A549 (cell line): ENCODE results near the gene METTL2B. TPM values are rescaled to one million over a fixed set of nuclear protein-coding genes. Genes with fewer than 3 reads are reported as not detected.

ENCODE experiments used
- ATAC-seq, 2 experiments: fragments of 200-7000 bp in 1 of 2; fragments of >200 bp in 1 of 2; cut with Nextera tagmentation in 1 of 2; cut with Tn5 transposase in 1 of 2; 3 replicates each; pipeline versions ENCODE4 v1.8.0 to v1.9.1; 2018 to 2020; ENCODE audit warnings: mild to moderate bottlenecking in 1 of 2, moderate library complexity in 1 of 2
- CTCF ChIA-PET: fragments of 300-600 bp; sonication (Branson Sonifier 250); formaldehyde crosslinking; extraction: SDS; loops from one replicate; lab custom pipeline; 2021; ENCODE audit warnings: antibody characterized with exemption, inconsistent platforms; lab: Yijun Ruan, JAX
- POLR2A ChIA-PET: fragments of 350-600 bp; formaldehyde crosslinking; extraction: SDS; loops from one replicate; lab custom pipeline; 2021; ENCODE audit warnings: antibody characterized with exemption, inconsistent platforms; lab: Yijun Ruan, JAX
- DNase-seq, 2 experiments: peaks; one replicate each; pipeline versions ENCODE4 v3.0.0 to v3.0.0-alpha.2; 2011 to 2016; ENCODE audit warnings: low read depth in 1 of 2, low spot score in 1 of 2
- FAIRE-seq: peaks from 2 replicates; lab custom pipeline; 2011; peaks lifted over from hg19 to GRCh38; lab: Jason Lieb, UNC
- H3K27ac ChIP-seq, 2 experiments: fragments of >200 bp; sonication (Bioruptor Twin); formaldehyde crosslinking; 3 replicates each; pipeline ENCODE4 v1.5.1; 2016 to 2017
- H3K4me1 ChIP-seq: fragments of >200 bp; sonication (Bioruptor Twin); formaldehyde crosslinking; 3 replicates; pipeline ENCODE4 v1.6.1; 2016
- H3K4me2 ChIP-seq: fragments of >200 bp; sonication (Bioruptor Twin); formaldehyde crosslinking; 3 replicates; pipeline ENCODE4 v1.6.1; 2016
- H3K4me3 ChIP-seq: fragments of >200 bp; sonication (Bioruptor Twin); formaldehyde crosslinking; 3 replicates; pipeline ENCODE4 v1.5.1; 2016
- H3K9me3 ChIP-seq: fragments of >200 bp; sonication (Bioruptor Twin); formaldehyde crosslinking; 3 replicates; pipeline ENCODE4 v1.6.1; 2016
- ATOH8 ChIP-seq: fragments of 250-450 bp; sonication (Bioruptor Pico); IDR thresholded peaks from 2 replicates; pipeline ENCODE4 v1.5.0; 2020; ENCODE audit warnings: low read depth, mild to moderate bottlenecking, moderate library complexity
- CBX2 ChIP-seq: fragments of 200-600 bp; sonication (generic); IDR thresholded peaks from 2 replicates; pipeline ENCODE4 v1.6.1; 2016; ENCODE audit warnings: low read depth, mild to moderate bottlenecking, borderline replicate concordance
- CHD2 ChIP-seq: fragments of 150-350 bp; IDR thresholded peaks from 2 replicates; pipeline ENCODE4 v1.6.1; 2014; ENCODE audit warnings: low read length; ENCODE audit not compliant: partially characterized antibody
- E2F6 ChIP-seq: IDR thresholded peaks from 2 replicates; pipeline ENCODE4 v1.6.1; 2012; ENCODE audit warnings: low read depth, borderline replicate concordance
- EHF ChIP-seq: fragments of 250-450 bp; sonication (Bioruptor Pico); IDR thresholded peaks from 2 replicates; pipeline ENCODE4 v1.5.0; 2020; ENCODE audit warnings: mild to moderate bottlenecking
- HDAC2 ChIP-seq: fragments of 200-600 bp; sonication (generic); IDR thresholded peaks from 2 replicates; pipeline ENCODE4 v1.6.1; 2016
- HOXA7 ChIP-seq: fragments of 250-450 bp; sonication (Bioruptor Pico); IDR thresholded peaks from 2 replicates; pipeline ENCODE4 v1.5.0; 2020; ENCODE audit warnings: mild to moderate bottlenecking, moderate library complexity
- HOXB13 ChIP-seq: fragments of 250-450 bp; sonication (Bioruptor Pico); IDR thresholded peaks from 2 replicates; pipeline ENCODE4 v1.5.0; 2020; ENCODE audit warnings: low read depth, mild to moderate bottlenecking, moderate library complexity
- HOXB5 ChIP-seq: fragments of 250-450 bp; sonication (Bioruptor Pico); IDR thresholded peaks from 2 replicates; pipeline ENCODE4 v1.5.0; 2020; ENCODE audit warnings: mild to moderate bottlenecking, moderate library complexity
- KDM1A ChIP-seq: fragments of 200-600 bp; sonication (generic); IDR thresholded peaks from 2 replicates; pipeline ENCODE4 v1.6.1; 2016; ENCODE audit warnings: low read depth, mild to moderate bottlenecking
- MAX ChIP-seq: IDR thresholded peaks from 2 replicates; pipeline ENCODE4 v1.6.1; 2012
- PBX3 ChIP-seq: IDR thresholded peaks from 2 replicates; pipeline ENCODE4 v1.6.1; 2012
- POLR2A ChIP-seq: IDR thresholded peaks from 2 replicates; pipeline ENCODE4 v1.6.1; 2012; ENCODE audit warnings: mild to moderate bottlenecking, low read length
- RAD21 ChIP-seq, 2 experiments: fragments of >200 bp in 1 of 2; sonication (Bioruptor Twin) in 1 of 2; formaldehyde crosslinking in 1 of 2; IDR thresholded peaks in 1 of 2; conservative IDR thresholded peaks in 1 of 2; 2 replicates in 1 of 2; 3 replicates in 1 of 2; pipeline ENCODE4 v1.6.1; 2012 to 2018; ENCODE audit warnings: inconsistent platforms in 1 of 2
- RFX5 ChIP-seq: fragments of 450-650 bp; IDR thresholded peaks from 2 replicates; pipeline ENCODE4 v1.7.1; 2014; ENCODE audit warnings: antibody characterized with exemption, mild to moderate bottlenecking, moderate library complexity
- SMC3 ChIP-seq: fragments of >200 bp; sonication (Bioruptor Twin); formaldehyde crosslinking; IDR thresholded peaks from 3 replicates; pipeline ENCODE4 v1.6.1; 2018; ENCODE audit warnings: inconsistent platforms
- USF2 ChIP-seq: fragments of 450-650 bp; IDR thresholded peaks from 2 replicates; pipeline ENCODE4 v1.6.1; 2014; ENCODE audit warnings: antibody characterized with exemption
- ZC3H11A ChIP-seq: fragments of 450-650 bp; IDR thresholded peaks from 2 replicates; pipeline ENCODE4 v1.6.1; 2014; ENCODE audit warnings: antibody characterized with exemption, mild to moderate bottlenecking
- ZSCAN20 ChIP-seq: fragments of 250-450 bp; sonication (Bioruptor Pico); IDR thresholded peaks from 2 replicates; pipeline ENCODE4 v1.8.0; 2022; ENCODE audit warnings: mild to moderate bottlenecking, moderate library complexity
- WGBS: methylation state at CpG from one replicate; pipeline ENCODE4 v1.1.6; 2017; ENCODE audit errors: missing lambda C conversion rate; 5-methylcytosine and 5-hydroxymethylcytosine counted together
- polyA plus RNA-seq, 4 experiments: library from polyadenylated mRNA; depleted of rRNA in 3 of 4; stranded (reverse); fragments of >200 nt; fragmentation: RNase III in 1 of 4; extraction: RNeasy Plus Mini Kit Qiagen cat#74134 plus additional on column Dnase treatment in 1 of 4; gene quantifications; 2 replicates in 3 of 4; 3 replicates in 1 of 4; pipeline ENCODE4 v1.2.3, GENCODE V29; 2011 to 2017
- TF ChIP-seq, protein P1 (sequence below): fragments of 200-600 bp; sonication (generic); IDR thresholded peaks from 2 replicates; pipeline ENCODE4 v1.6.1; 2016; ENCODE audit warnings: antibody characterized with exemption, mild to moderate bottlenecking, moderate library complexity
- TF ChIP-seq, protein P2 (sequence below): fragments of 150-350 bp; IDR thresholded peaks from 2 replicates; pipeline ENCODE4 v1.6.1; 2014; ENCODE audit warnings: low read depth, mild to moderate bottlenecking, low read length

METTL2B gene
- polyA plus RNA-seq, 2 of the 4 experiments (the other 2 are of a cell fraction), result 25.9 to 49.1 TPM

DNA sequence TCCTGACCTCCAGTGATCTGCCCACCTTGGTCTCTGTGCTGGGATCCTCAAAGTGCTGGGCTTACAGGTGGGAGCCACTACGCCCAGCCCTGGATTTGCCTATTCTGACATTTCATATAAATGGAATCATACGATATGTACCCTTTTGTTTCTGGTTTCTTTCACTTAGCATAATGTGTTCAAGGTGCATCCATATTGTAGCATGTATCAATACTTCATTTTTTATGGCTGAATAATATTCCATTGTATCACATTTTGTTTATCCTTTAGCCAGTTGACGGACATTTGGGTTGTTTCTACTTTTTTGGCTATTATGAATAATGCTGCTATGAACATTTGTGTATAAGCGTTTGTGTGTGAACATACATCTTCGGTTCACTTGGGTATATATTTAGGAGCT lies 25.6 kb upstream of the METTL2B start:
- ChIA-PET POLR2A (no interaction called here), CTCF (interaction anchor here (1.4 to 5.3 kb wide), 3 partner anchors 15 to 24 kb away, joined by 3 to 66 read pairs (median 4); no protein-coding TSS in a partner anchor)
- TF ChIP-seq KDM1A (0 out of 2 replicates have a peak, but pooled peaks have one; percentile 31), ZSCAN20 (CRISPR knock-in tag) (no peak), RAD21 (conservative IDR thresholded peaks at IDR 0.05 in 1 of 2, IDR thresholded peaks at IDR 0.05 in 1 of 2) (no peak), E2F6 (no peak), HOXA7 (CRISPR knock-in tag) (no peak), SMC3 (no peak), HDAC2 (no peak), CHD2 (no peak)
- FAIRE-seq (no peak), ATAC-seq (no peak), DNase-seq (no peak)
- no peak overlapping the region for H3K27ac ChIP-seq
- WGBS, result 92% methylated on average over 5 of the region's 5 CpGs
- H3K4me1 ChIP-seq, result peaks cover 21% of the 10 kb centered on the region
- no peak overlapping the region for H3K4me3 ChIP-seq
- no peak overlapping the region for H3K4me2 ChIP-seq
- H3K9me3 ChIP-seq, result no peaks in the 10 kb centered on the region

- CTCF ChIA-PET, result interaction anchor here (0.6 to 5.3 kb wide), 5 partner anchors 12 to 432 kb away, joined by 3 to 66 read pairs (median 4); no protein-coding TSS in a partner anchor
These were observed 24.0 kb upstream of the METTL2B start for GRCh38 chr7:128452552-128452951.

DNA sequence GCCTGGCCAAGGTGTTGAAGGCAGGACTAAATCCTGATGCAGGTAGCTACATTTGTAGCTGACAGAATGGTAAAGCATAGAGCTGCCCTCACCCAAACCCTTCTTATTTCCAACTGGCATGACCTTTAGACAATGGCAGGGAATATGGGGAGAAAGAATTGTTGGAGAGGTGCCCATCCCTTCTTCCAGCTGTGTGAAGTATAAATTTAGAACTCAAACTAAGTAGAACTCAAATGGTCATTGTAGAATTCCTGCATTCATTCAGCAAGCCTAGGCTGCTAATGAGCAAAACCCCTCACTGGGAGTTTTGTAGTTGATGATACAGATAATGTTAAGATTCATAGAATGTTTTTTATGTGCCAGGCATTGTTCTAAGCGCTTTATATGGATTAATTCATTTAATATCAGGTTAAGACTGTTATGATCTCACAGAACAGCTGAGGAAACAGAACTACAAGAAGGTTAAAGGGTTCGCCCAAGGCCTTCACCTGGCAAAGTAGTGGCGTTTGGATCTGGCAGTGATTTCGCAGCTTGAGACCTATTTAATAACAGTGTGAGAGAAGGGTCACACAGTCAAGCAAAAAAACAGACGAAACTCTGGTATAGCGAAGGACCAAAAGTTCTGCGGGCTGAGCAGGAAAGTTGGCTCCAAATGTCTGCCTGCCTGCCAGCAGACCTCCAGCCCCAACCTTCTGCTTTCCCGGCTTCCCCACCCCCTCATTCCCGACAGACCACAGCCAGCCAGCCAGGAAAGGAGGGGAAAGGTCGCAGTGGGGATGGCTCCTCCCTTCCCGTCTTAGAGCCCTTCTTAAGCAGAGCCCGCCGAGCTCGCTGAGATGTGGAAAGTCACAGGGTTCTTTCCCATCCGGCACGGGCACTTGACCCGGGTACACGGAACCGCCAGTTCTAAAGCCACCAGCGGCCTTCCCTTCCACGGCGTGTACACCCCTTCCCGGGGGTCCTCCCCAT lies 22.4 kb upstream of the METTL2B start:
- ATAC-seq (no peak), DNase-seq (no peak), FAIRE-seq (no peak)
- peak overlapping the region; percentile 86 to 94; a peak in 5 of 6 replicates for H3K27ac ChIP-seq
- no peaks in the 10 kb centered on the region for H3K9me3 ChIP-seq
- 92% methylated on average over 23 of the region's 23 CpGs for WGBS
- peaks cover 38% of the 10 kb centered on the region for H3K4me1 ChIP-seq
- ChIA-PET CTCF (interaction anchor here (0.7 to 5.3 kb wide), 10 partner anchors 11 to 425 kb away, joined by 3 to 66 read pairs (median 6); no protein-coding TSS in a partner anchor), POLR2A (no interaction called here)
- no peak overlapping the region for H3K4me3 ChIP-seq
- peak overlapping the region; percentile 96 for H3K4me2 ChIP-seq
- TF ChIP-seq HOXB5 (CRISPR knock-in tag) (no peak), ZC3H11A (no peak), PBX3 (no peak), ZSCAN20 (CRISPR knock-in tag) (no peak), POLR2A (no peak)
- TF ChIP-seq, protein P1, sequence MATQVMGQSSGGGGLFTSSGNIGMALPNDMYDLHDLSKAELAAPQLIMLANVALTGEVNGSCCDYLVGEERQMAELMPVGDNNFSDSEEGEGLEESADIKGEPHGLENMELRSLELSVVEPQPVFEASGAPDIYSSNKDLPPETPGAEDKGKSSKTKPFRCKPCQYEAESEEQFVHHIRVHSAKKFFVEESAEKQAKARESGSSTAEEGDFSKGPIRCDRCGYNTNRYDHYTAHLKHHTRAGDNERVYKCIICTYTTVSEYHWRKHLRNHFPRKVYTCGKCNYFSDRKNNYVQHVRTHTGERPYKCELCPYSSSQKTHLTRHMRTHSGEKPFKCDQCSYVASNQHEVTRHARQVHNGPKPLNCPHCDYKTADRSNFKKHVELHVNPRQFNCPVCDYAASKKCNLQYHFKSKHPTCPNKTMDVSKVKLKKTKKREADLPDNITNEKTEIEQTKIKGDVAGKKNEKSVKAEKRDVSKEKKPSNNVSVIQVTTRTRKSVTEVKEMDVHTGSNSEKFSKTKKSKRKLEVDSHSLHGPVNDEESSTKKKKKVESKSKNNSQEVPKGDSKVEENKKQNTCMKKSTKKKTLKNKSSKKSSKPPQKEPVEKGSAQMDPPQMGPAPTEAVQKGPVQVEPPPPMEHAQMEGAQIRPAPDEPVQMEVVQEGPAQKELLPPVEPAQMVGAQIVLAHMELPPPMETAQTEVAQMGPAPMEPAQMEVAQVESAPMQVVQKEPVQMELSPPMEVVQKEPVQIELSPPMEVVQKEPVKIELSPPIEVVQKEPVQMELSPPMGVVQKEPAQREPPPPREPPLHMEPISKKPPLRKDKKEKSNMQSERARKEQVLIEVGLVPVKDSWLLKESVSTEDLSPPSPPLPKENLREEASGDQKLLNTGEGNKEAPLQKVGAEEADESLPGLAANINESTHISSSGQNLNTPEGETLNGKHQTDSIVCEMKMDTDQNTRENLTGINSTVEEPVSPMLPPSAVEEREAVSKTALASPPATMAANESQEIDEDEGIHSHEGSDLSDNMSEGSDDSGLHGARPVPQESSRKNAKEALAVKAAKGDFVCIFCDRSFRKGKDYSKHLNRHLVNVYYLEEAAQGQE, result no peak
- TF ChIP-seq, protein P2, sequence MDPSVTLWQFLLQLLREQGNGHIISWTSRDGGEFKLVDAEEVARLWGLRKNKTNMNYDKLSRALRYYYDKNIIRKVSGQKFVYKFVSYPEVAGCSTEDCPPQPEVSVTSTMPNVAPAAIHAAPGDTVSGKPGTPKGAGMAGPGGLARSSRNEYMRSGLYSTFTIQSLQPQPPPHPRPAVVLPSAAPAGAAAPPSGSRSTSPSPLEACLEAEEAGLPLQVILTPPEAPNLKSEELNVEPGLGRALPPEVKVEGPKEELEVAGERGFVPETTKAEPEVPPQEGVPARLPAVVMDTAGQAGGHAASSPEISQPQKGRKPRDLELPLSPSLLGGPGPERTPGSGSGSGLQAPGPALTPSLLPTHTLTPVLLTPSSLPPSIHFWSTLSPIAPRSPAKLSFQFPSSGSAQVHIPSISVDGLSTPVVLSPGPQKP, result no peak

More at GRCh38 chr7:128452552-128452951, 24.0 kb upstream of the METTL2B start:
- Histone ChIP-seq H3K4me1 (peaks cover 23% of the 10 kb centered on the region), H3K9me3 (no peaks in the 10 kb centered on the region), H3K4me2 (no peak overlapping the region), H3K4me3 (no peak overlapping the region), H3K27ac (no peak overlapping the region)
- TF ChIP-seq HOXB13 (CRISPR knock-in tag) (no peak), RFX5 (no peak), CBX2 (no peak), CHD2 (no peak), MAX (no peak), ATOH8 (CRISPR knock-in tag) (no peak), EHF (CRISPR knock-in tag) (no peak), USF2 (no peak)
- WGBS, result 44% methylated on average over 1 of the region's 1 CpG
- POLR2A ChIA-PET, result no interaction called here
- FAIRE-seq (no peak), ATAC-seq (no peak), DNase-seq (no peak)
